OCI-LY7 (cell line): ENCODE results near the gene BCL10.

ENCODE experiments used
- CTCF ChIP-seq: fragments of 200-600 bp; sonication (generic); conservative IDR thresholded peaks from 2 replicates; pipeline ENCODE4 v1.5.1; 2014; ENCODE audit warnings: mild to moderate bottlenecking, antibody characterized with exemption, low read length, moderate library complexity, mixed read lengths
- EZH2phosphoT487 ChIP-seq: fragments of 200-600 bp; sonication (generic); IDR thresholded peaks from 2 replicates; pipeline ENCODE4 v1.6.1; 2018; ENCODE audit warnings: low read depth, borderline replicate concordance, mild to moderate bottlenecking, mixed run types, antibody characterized with exemption, low read length, moderate library complexity, mixed read lengths

- no peak for TF ChIP-seq CTCF
- TF ChIP-seq EZH2phosphoT487: no peak
Measured at GRCh38 chr1:85311818-85312217, 35.4 kb upstream of the BCL10 start.
